NCI-H1092 (cell line): ENCODE results near the gene PPP1R3G.
"Not testable (repeated sequence)": the region's sequence is repeated elsewhere in the genome, so short reads cannot be mapped to it uniquely, and the experiment has no call there.

ENCODE experiments used
- DNase-seq: peaks from one replicate; lab custom pipeline; 2025; lab: John Stamatoyannopoulos, UW

Gene PPP1R3G

GRCh38 chr6:5084781-5085647, at the start of gene PPP1R3G:
TSS of gene PPP1R3G (plus strand) at chr6:5085341. CDS start at chr6:5085486, 145 bp downstream.
- DNase-seq = no peak

- no peak for DNase-seq
Observed at GRCh38 chr6:5036269-5036668, 48.9 kb upstream of the PPP1R3G start.

GRCh38 chr6:5041955-5042354, 43.2 kb upstream of the PPP1R3G start:
- DNase-seq = no peak

GRCh38 chr6:5042436-5042835, 42.7 kb upstream of the PPP1R3G start:
- DNase-seq = no peak

- DNase-seq = no peak
Observed at GRCh38 chr6:5044866-5045265, 40.3 kb upstream of the PPP1R3G start.

- no peak for DNase-seq
Observed at GRCh38 chr6:5045416-5045815, 39.7 kb upstream of the PPP1R3G start.

GRCh38 chr6:5046430-5046829, 38.7 kb upstream of the PPP1R3G start:
- DNase-seq = no peak

- no peak for DNase-seq
Observed at GRCh38 chr6:5050009-5050408, 35.1 kb upstream of the PPP1R3G start.

GRCh38 chr6:5051394-5051793, 33.7 kb upstream of the PPP1R3G start:
- DNase-seq = no peak

- no peak for DNase-seq
Observed at GRCh38 chr6:5053038-5053437, 32.1 kb upstream of the PPP1R3G start.

GRCh38 chr6:5053864-5054244, 31.3 kb upstream of the PPP1R3G start:
- no peak for DNase-seq

- no peak for DNase-seq
Observed at GRCh38 chr6:5054245-5054873, 30.8 kb upstream of the PPP1R3G start.

GRCh38 chr6:5055118-5055517, 30.0 kb upstream of the PPP1R3G start:
- DNase-seq = no peak

- DNase-seq = no peak
Observed at GRCh38 chr6:5058254-5058653, 26.9 kb upstream of the PPP1R3G start.

GRCh38 chr6:5059036-5059896, 25.9 kb upstream of the PPP1R3G start:
- DNase-seq = no peak

- not testable (repeated sequence) for DNase-seq
Observed at GRCh38 chr6:5060439-5060838, 24.7 kb upstream of the PPP1R3G start.

- no peak for DNase-seq
Observed at GRCh38 chr6:5061152-5061551, 24.0 kb upstream of the PPP1R3G start.

GRCh38 chr6:5063617-5064016, 21.5 kb upstream of the PPP1R3G start:
- no peak for DNase-seq

- DNase-seq = no peak
Observed at GRCh38 chr6:5066456-5067093, 18.6 kb upstream of the PPP1R3G start.

GRCh38 chr6:5067305-5067704, 17.8 kb upstream of the PPP1R3G start:
- no peak for DNase-seq

GRCh38 chr6:5068153-5068751, 16.9 kb upstream of the PPP1R3G start:
- no peak for DNase-seq

GRCh38 chr6:5071216-5071615, 13.9 kb upstream of the PPP1R3G start:
- DNase-seq = no peak
